IMR-90 (cell line): ENCODE data around the gene D2HGDH. TPM values are rescaled to one million over a fixed set of nuclear protein-coding genes. Genes with fewer than 3 reads are reported as not detected.

Source experiments
- ATAC-seq: fragments of 200-7000 bp; cut with Tn5 transposase; 2 replicates; pipeline ENCODE4 v1.9.1; 2020; ENCODE audit warnings: low read depth, mild to moderate bottlenecking, moderate library complexity
- BruUV-seq: library from RNA; stranded (reverse); fragments of 400-500 nt; replicated peaks from 2 replicates; lab custom pipeline; 2021; lab: Mats Ljungman, UMichigan
- CTCF ChIA-PET: fragments of 300-600 bp; formaldehyde crosslinking; extraction: SDS; loops from one replicate; lab custom pipeline; 2021; ENCODE audit warnings: antibody characterized with exemption; lab: Yijun Ruan, JAX
- POLR2A ChIA-PET: fragments of 300-600 bp; sonication (Branson Sonifier 250); formaldehyde crosslinking; loops from one replicate; lab custom pipeline; 2022; ENCODE audit warnings: antibody characterized with exemption; ENCODE audit not compliant: unreplicated experiment; lab: Charles Lee
- DNase-seq: peaks from one replicate; pipeline ENCODE4 v3.0.0; 2013
- H2AFZ ChIP-seq: replicated peaks from 2 replicates; pipeline ENCODE3; 2013; ENCODE audit warnings: low read length, mild to moderate bottlenecking; ENCODE audit not compliant: poor library complexity
- H2AK5ac ChIP-seq: 2 replicates; pipeline ENCODE4 v1.6.1; 2013; ENCODE audit warnings: low read depth, low read length, inconsistent platforms
- H2AK9ac ChIP-seq: replicated peaks from 2 replicates; pipeline ENCODE3; 2013; ENCODE audit warnings: mild to moderate bottlenecking, low read depth, low read length, moderate library complexity; ENCODE audit not compliant: poor library complexity
- H2BK120ac ChIP-seq: 2 replicates; pipeline ENCODE4 v1.6.1; 2013; ENCODE audit warnings: low read depth, low read length, inconsistent platforms
- H2BK15ac ChIP-seq: 3 replicates; pipeline ENCODE4 v1.6.1; 2013; ENCODE audit warnings: low read depth, low read length, inconsistent platforms
- H2BK20ac ChIP-seq: 2 replicates; pipeline ENCODE4 v1.6.1; 2013; ENCODE audit warnings: low read depth, mild to moderate bottlenecking, inconsistent platforms, low read length, moderate library complexity
- H2BK5ac ChIP-seq: 2 replicates; pipeline ENCODE4 v1.6.1; 2013; ENCODE audit warnings: mild to moderate bottlenecking, low read depth, low read length, inconsistent platforms; ENCODE audit not compliant: poor library complexity, severe bottlenecking
- H3K14ac ChIP-seq: replicated peaks from 2 replicates; pipeline ENCODE4 v1.6.1; 2013; ENCODE audit warnings: low read depth, low read length, inconsistent platforms
- H3K18ac ChIP-seq: 2 replicates; pipeline ENCODE4 v1.6.1; 2013; ENCODE audit warnings: low read depth, low read length, control low read depth
- H3K23ac ChIP-seq: 2 replicates; pipeline ENCODE4 v1.6.1; 2013; ENCODE audit warnings: low read depth, low read length, inconsistent platforms
- H3K27ac ChIP-seq: 2 replicates; pipeline ENCODE4 v1.5.1; 2013; ENCODE audit warnings: mild to moderate bottlenecking, control low read depth, low read length; ENCODE audit not compliant: insufficient read depth
- H3K27me3 ChIP-seq: 2 replicates; pipeline ENCODE4 v1.6.1; 2013; ENCODE audit warnings: low read length; ENCODE audit not compliant: control insufficient read depth, insufficient read depth
- H3K36me3 ChIP-seq: 2 replicates; pipeline ENCODE4 v1.6.1; 2013; ENCODE audit warnings: low read length, mixed read lengths; ENCODE audit not compliant: control insufficient read depth, insufficient read depth
- H3K4ac ChIP-seq: 2 replicates; pipeline ENCODE4 v1.6.1; 2013; ENCODE audit warnings: low read depth, low read length, inconsistent platforms
- H3K4me1 ChIP-seq: 2 replicates; pipeline ENCODE4 v1.6.1; 2013; ENCODE audit warnings: low read length, mixed read lengths; ENCODE audit not compliant: control insufficient read depth, insufficient read depth
- H3K4me2 ChIP-seq: 2 replicates; pipeline ENCODE4 v1.6.1; 2013; ENCODE audit warnings: low read depth, mild to moderate bottlenecking, control low read depth, low read length, moderate library complexity
- H3K4me3 ChIP-seq: 2 replicates; pipeline ENCODE4 v1.5.1; 2013; ENCODE audit warnings: low read depth, mild to moderate bottlenecking, control low read depth, low read length, moderate library complexity; ENCODE audit not compliant: insufficient read depth
- H3K56ac ChIP-seq: 2 replicates; pipeline ENCODE4 v1.6.1; 2013; ENCODE audit warnings: low read length, inconsistent platforms; ENCODE audit not compliant: insufficient read depth; ENCODE audit errors: extremely low read depth
- H3K79me1 ChIP-seq, 2 experiments: 2 replicates each; pipeline ENCODE4 v1.6.1; 2013; ENCODE audit warnings: low read length in 2 of 2, inconsistent platforms in 1 of 2, low read depth in 1 of 2
- H3K9ac ChIP-seq: 2 replicates; pipeline ENCODE4 v1.6.1; 2013; ENCODE audit warnings: low read depth, low read length, control low read depth
- H3K9me1 ChIP-seq: 2 replicates; pipeline ENCODE4 v1.6.1; 2013; ENCODE audit warnings: low read length, inconsistent platforms; ENCODE audit not compliant: insufficient read depth
- H3K9me3 ChIP-seq: 2 replicates; pipeline ENCODE4 v1.6.1; 2013; ENCODE audit warnings: low read length; ENCODE audit not compliant: control insufficient read depth, insufficient read depth
- H4K20me1 ChIP-seq: 2 replicates; pipeline ENCODE4 v1.6.1; 2013; ENCODE audit warnings: low read length, inconsistent platforms; ENCODE audit not compliant: insufficient read depth
- H4K5ac ChIP-seq: 2 replicates; pipeline ENCODE4 v1.6.1; 2013; ENCODE audit warnings: mild to moderate bottlenecking, low read depth, low read length, control low read depth
- H4K8ac ChIP-seq, 2 experiments: 2 replicates each; pipeline ENCODE4 v1.6.1; 2013; ENCODE audit warnings: low read depth in 2 of 2, low read length in 2 of 2, control low read depth in 1 of 2, inconsistent platforms in 1 of 2
- H4K91ac ChIP-seq: 2 replicates; pipeline ENCODE4 v1.6.1; 2013; ENCODE audit warnings: low read depth, low read length, inconsistent platforms; ENCODE audit not compliant: insufficient read depth
- NFE2L2 ChIP-seq: fragments of 150-350 bp; IDR thresholded peaks from 2 replicates; pipeline ENCODE4 v1.6.1; 2016; ENCODE audit warnings: low read depth, mild to moderate bottlenecking, low read length
- WGBS, 2 experiments: methylation state at CpG; one replicate each; pipeline versions ENCODE4 v1.1.5 to v1.1.7; 2013; ENCODE audit warnings: missing lambda C conversion rate in 2 of 2; ENCODE audit not compliant: insufficient read length in 1 of 2; ENCODE audit errors: extremely low coverage in 2 of 2; 5-methylcytosine and 5-hydroxymethylcytosine counted together
- dilution Hi-C: fragments of 300-500 bp; cut with HindIII; formaldehyde crosslinking; loops from one replicate; pipeline ENCODE4 v1.14.3; 2018; ENCODE audit warnings: low sequenced_read_pairs; ENCODE audit not compliant: unreplicated experiment
- in situ Hi-C: fragments of 300-500 bp; cut with MboI; formaldehyde crosslinking; loops from 3 replicates; pipeline ENCODE4 v1.14.3; 2019; ENCODE audit warnings: low sequenced_read_pairs, inconsistent platforms, mixed read lengths
- intact Hi-C: fragments of 100-400 bp; cut with micrococcal nuclease; formaldehyde crosslinking; loops from 2 replicates; pipeline ENCODE4 v1.10.0; 2022
- polyA plus RNA-seq, 3 experiments: library from polyadenylated mRNA; depleted of rRNA; stranded (reverse); fragments of >200 nt; gene quantifications; 2 replicates each; pipeline ENCODE4 v1.2.3, GENCODE V29; 2012; ENCODE audit warnings: low replicate concordance in 1 of 3
- total RNA-seq: library from RNA; depleted of rRNA; stranded (reverse); fragments of >200 nt; gene quantifications from 2 replicates; pipeline ENCODE4 v1.2.3, GENCODE V29; 2012

Gene D2HGDH
- total and polyA plus RNA-seq, 2 of the 4 experiments (the other 2 are of a cell fraction) = 6.3 to 22.1 TPM

GRCh38 chr2:241797441-241798080, 63.1 kb downstream of the D2HGDH start:
- H4K91ac ChIP-seq = no peak overlapping the region
- TF ChIP-seq NFE2L2 = no peak
- H2AFZ ChIP-seq = no peak overlapping the region
- no peak overlapping the region for H3K14ac ChIP-seq
- no peak overlapping the region for H3K4me2 ChIP-seq
- ChIA-PET POLR2A (no interaction called here), CTCF (no interaction called here)
- H2AK5ac ChIP-seq = no peak overlapping the region
- H3K9me1 ChIP-seq = no peaks in the 10 kb centered on the region; the same call in 1 of the 2 replicates
- H3K18ac ChIP-seq = no peak overlapping the region
- no peak overlapping the region for H2BK20ac ChIP-seq
- H4K8ac ChIP-seq = no peak overlapping the region
- H3K27me3 ChIP-seq = peaks cover 13% of the 10 kb centered on the region; the same call in 1 of the 2 replicates
- no peaks in the 10 kb centered on the region; the same call in 1 of the 2 replicates for H4K20me1 ChIP-seq
- in situ Hi-C loops = no loop called here
- DNase-seq = no peak
- no peak overlapping the region for H3K4me3 ChIP-seq
- no peaks in the 10 kb centered on the region for H3K36me3 ChIP-seq
- BruUV-seq = no TSS peak
- H3K79me1 ChIP-seq = no peaks in the 10 kb centered on the region
- intact Hi-C loops = no loop called here
- H2AK9ac ChIP-seq = no peak overlapping the region
- H3K9ac ChIP-seq = no peak overlapping the region
- no peak overlapping the region for H4K5ac ChIP-seq
- H3K4me1 ChIP-seq = no peaks in the 10 kb centered on the region
- dilution Hi-C loops = no loop called here
- H2BK120ac ChIP-seq = no peak overlapping the region
- WGBS, 2 experiments = 66% methylated on average over 9 of the region's 19 CpGs; no CpG with 5 or more reads in 1 of the 2 experiments
- ATAC-seq = no peak
- H2BK5ac ChIP-seq = no peak overlapping the region
- H2BK15ac ChIP-seq = no peak overlapping the region
- no peak overlapping the region for H3K27ac ChIP-seq
- H3K23ac ChIP-seq = no peak overlapping the region
- no peak overlapping the region for H3K56ac ChIP-seq
- no peaks in the 10 kb centered on the region for H3K9me3 ChIP-seq
- no peak overlapping the region for H3K4ac ChIP-seq
